Heart left ventricle (tissue), 16 donors: Measurements from ENCODE around the gene ATP6V1B1. TPM values are rescaled to one million over a fixed set of nuclear protein-coding genes. Genes with fewer than 3 reads are reported as not detected.

Source experiments
- ATAC-seq, 4 donors: fragments of 200-7000 bp; cut with Tn5 transposase; one replicate each; pipeline ENCODE4 v1.9.1; 2020 to 2022; ENCODE audit warnings: moderate library complexity in 4 of 4, mild to moderate bottlenecking in 3 of 4, moderate number of reproducible peaks in 1 of 4
- DNase-seq, 5 donors: peaks; one replicate each; pipeline ENCODE4 v3.0.0-alpha.2; 2020
- H3K27ac ChIP-seq, 12 donors: fragments of 200-600 bp; sonication (generic) in 4 of 12; one replicate each; pipeline versions ENCODE4 v1.5.0 to v1.8.0; 2016 to 2022; ENCODE audit warnings: mild to moderate bottlenecking in 2 of 12
- H3K27me3 ChIP-seq, 9 donors: fragments of 200-600 bp; sonication (generic) in 2 of 9; one replicate each; pipeline versions ENCODE4 v1.5.1 to v1.8.0; 2016 to 2022; ENCODE audit warnings: mild to moderate bottlenecking in 3 of 9
- H3K36me3 ChIP-seq, 9 donors: fragments of 200-600 bp; sonication (generic) in 2 of 9; one replicate each; pipeline versions ENCODE4 v1.5.0 to v1.8.0; 2018 to 2022; ENCODE audit warnings: mild to moderate bottlenecking in 2 of 9
- H3K4me1 ChIP-seq, 12 donors: fragments of 200-600 bp; sonication (generic) in 4 of 12; one replicate each; pipeline versions ENCODE4 v1.5.0 to v1.8.0; 2016 to 2022; ENCODE audit warnings: mild to moderate bottlenecking in 3 of 12
- H3K4me3 ChIP-seq, 12 donors: fragments of 200-600 bp; sonication (generic) in 4 of 12; one replicate each; pipeline versions ENCODE4 v1.5.0 to v1.8.0; 2017 to 2022; ENCODE audit warnings: mild to moderate bottlenecking in 9 of 12, moderate library complexity in 4 of 12
- H3K9me3 ChIP-seq, 12 donors: fragments of 200-600 bp; sonication (generic) in 4 of 12; one replicate each; pipeline versions ENCODE4 v1.5.0 to v1.8.0; 2016 to 2022; ENCODE audit warnings: mild to moderate bottlenecking in 1 of 12
- POLR2A ChIP-seq, 2 donors: fragments of 450-650 bp; IDR thresholded peaks; one replicate each; pipeline ENCODE4 v1.6.1; 2017; ENCODE audit warnings: antibody characterized with exemption in 2 of 2, mild to moderate bottlenecking in 2 of 2, moderate library complexity in 2 of 2
- WGBS, 4 donors: extraction: QIAGEN DNeasy Blood & Tissue Kit in 2 of 4; methylation state at CpG; one replicate each; pipeline versions ENCODE4 v1.1.5 to v1.1.7; 2013 to 2018; 5-methylcytosine and 5-hydroxymethylcytosine counted together
- intact Hi-C, 10 donors: fragments of 100-400 bp; cut with DNase I; formaldehyde crosslinking; loops; one replicate each; pipeline versions ENCODE4 v1.11.1 to v1.14.2; 2022
- polyA plus RNA-seq, 2 donors: library from polyadenylated mRNA; stranded (reverse); fragments of 200-250 nt; gene quantifications; one replicate each; pipeline ENCODE4 v1.2.3, GENCODE V29; 2013
- total RNA-seq, 9 donors: library from RNA; depleted of rRNA in 2 of 9; stranded (reverse); fragments of >200 nt in 2 of 9; fragmentation: NEBNext Ultra II Directional in 3 of 9; extraction: Animal tissue kit (Norgen Biotek cat#: 25700) in 3 of 9; gene quantifications; one replicate each; pipeline versions ENCODE4 v1.1.0 to v1.2.4, GENCODE V29; 2016 to 2023
- TF ChIP-seq, protein P1 (sequence below), 12 donors: fragments of 200-600 bp; sonication (generic) in 4 of 12; IDR thresholded peaks; one replicate each; pipeline versions ENCODE4 v1.5.0 to v1.8.0; 2018 to 2022; ENCODE audit warnings: antibody characterized with exemption in 12 of 12, mild to moderate bottlenecking in 5 of 12
- donor health status: ischemic (EF 13 %, LVEDD 7.1; RV severe dilation, severe dysfunction).
- donor health status: healthy with polysubstance abuse.
- donor health status: DM: no; HTN: yes; CAD: no.
- donor health status: DM: no; HTN: no; CAD: no.
- donor health status: ischemic (EF 25% LVEDD 6.9; RV normal size, moderate dysfunction).
- donor health status: ischemic (EF 25% LVEDD 5.7; RV mildly dilated, moderate dysfunction).
- donor health status: healthy.
- donor health status: DM: yes; HTN: yes; CAD: no.
- donor health status: ischemic (EF 35%, LVEDD 5.7; RV mildly dilated, moderate dysfunction).
- donor health status: nonischemic (EF 11% LVEDD 7.7; RV severe dilation, severe dysfunction).
- donor health status: DM: yes; HTN: yes; CAD: no.
- donor health status: PGD.
- donor health status: ischemic (EF 29% LVEDD 5.4; RV normal size, mild dysfunction).
- donor health status: nonischemic (EF 23%, LVEDD 6.1; RV moderate dilation, normal function).

Gene ATP6V1B1
- total and polyA plus RNA-seq, 11 donors: 0.16 to 1.8 (median 0.48) TPM; not detected in 4

- 46 to 53% (median 49%) methylated on average over 3 to 4 of the region's 4 CpGs for WGBS, 4 donors
- H3K27me3 ChIP-seq: no peaks in the 10 kb centered on the region
- intact Hi-C loops: no loop called here
- ATAC-seq: no peak
- DNase-seq: peak in 2 of 5 donors; percentile 45 to 63
- TF ChIP-seq, protein P1, sequence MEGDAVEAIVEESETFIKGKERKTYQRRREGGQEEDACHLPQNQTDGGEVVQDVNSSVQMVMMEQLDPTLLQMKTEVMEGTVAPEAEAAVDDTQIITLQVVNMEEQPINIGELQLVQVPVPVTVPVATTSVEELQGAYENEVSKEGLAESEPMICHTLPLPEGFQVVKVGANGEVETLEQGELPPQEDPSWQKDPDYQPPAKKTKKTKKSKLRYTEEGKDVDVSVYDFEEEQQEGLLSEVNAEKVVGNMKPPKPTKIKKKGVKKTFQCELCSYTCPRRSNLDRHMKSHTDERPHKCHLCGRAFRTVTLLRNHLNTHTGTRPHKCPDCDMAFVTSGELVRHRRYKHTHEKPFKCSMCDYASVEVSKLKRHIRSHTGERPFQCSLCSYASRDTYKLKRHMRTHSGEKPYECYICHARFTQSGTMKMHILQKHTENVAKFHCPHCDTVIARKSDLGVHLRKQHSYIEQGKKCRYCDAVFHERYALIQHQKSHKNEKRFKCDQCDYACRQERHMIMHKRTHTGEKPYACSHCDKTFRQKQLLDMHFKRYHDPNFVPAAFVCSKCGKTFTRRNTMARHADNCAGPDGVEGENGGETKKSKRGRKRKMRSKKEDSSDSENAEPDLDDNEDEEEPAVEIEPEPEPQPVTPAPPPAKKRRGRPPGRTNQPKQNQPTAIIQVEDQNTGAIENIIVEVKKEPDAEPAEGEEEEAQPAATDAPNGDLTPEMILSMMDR (IDR thresholded peaks at IDR 0.05): no peak
- no peak for TF ChIP-seq POLR2A (IDR thresholded peaks at IDR 0.05)
- H3K36me3 ChIP-seq: peaks cover 0 to 75% (median 64%) of the 10 kb centered on the region in 9 donors
- peak overlapping the region in 6 of 12 donors; percentile 15 to 60 (median 58) for H3K27ac ChIP-seq
- H3K9me3 ChIP-seq: no peaks in the 10 kb centered on the region
- peaks cover 1 to 48% (median 23%) of the 10 kb centered on the region in 12 donors for H3K4me1 ChIP-seq
- no peak overlapping the region for H3K4me3 ChIP-seq
Observed at GRCh38 chr2:70988151-70988550, 52.5 kb downstream of the ATP6V1B1 start.

DNA sequence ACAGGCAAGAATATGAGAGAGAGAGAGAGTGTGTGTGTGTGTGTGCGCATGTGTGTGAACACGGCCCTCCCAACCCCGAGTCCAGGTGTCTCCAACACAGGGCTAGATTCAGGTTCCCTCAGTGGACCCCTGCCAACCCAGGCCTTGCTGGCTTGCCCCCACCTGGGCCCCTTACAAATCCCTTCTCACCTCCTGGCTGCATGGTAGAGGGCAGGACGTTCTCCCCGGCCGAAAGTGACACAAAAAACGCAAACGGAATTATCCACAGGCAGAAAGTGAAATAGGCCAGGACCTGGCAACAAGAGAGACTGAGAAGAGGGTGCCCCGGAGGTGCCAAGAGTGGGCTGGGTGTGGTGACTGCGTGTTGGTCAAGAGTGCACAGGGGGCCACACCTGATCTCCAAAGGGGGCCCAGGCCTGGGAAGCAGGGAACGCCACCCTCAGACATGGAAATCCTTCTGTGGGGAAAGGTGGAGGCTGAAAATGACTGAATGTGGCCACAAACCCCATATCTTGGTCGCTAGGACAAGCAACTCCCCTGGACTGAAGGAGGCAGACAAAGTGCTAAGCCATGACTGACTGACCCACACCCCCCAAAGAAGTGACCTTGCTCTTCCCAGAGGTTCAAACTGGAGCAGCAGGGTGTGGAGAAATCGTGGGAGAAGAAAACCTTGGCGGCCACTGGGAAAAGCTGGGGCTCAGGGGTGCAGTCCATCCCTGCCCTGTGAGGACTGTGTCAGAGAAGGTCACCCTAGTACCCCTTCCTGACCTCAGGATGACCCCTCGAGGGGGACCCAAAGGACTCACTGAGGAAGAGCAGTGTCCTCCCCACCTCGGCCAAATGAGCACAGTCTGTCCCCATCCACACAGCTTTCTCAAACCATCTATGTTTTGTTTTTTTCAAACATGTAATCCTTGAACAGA is 53.3 kb downstream of the ATP6V1B1 start:
- Histone ChIP-seq H3K36me3 (peaks cover 0 to 76% (median 64%) of the 10 kb centered on the region in 9 donors), H3K27me3 (no peaks in the 10 kb centered on the region), H3K9me3 (no peaks in the 10 kb centered on the region), H3K27ac (no peak overlapping the region), H3K4me3 (no peak overlapping the region), H3K4me1 (peaks cover 5 to 56% (median 31%) of the 10 kb centered on the region in 12 donors)
- TF ChIP-seq, protein P1 (IDR thresholded peaks at IDR 0.05): no peak
- no peak for TF ChIP-seq POLR2A (IDR thresholded peaks at IDR 0.05)
- ATAC-seq: no peak
- intact Hi-C loops: no loop called here
- 86 to 92% (median 89%) methylated on average over 16 of the region's 16 CpGs for WGBS, 4 donors
- DNase-seq: peak in 1 of 5 donors; percentile 13

DNA sequence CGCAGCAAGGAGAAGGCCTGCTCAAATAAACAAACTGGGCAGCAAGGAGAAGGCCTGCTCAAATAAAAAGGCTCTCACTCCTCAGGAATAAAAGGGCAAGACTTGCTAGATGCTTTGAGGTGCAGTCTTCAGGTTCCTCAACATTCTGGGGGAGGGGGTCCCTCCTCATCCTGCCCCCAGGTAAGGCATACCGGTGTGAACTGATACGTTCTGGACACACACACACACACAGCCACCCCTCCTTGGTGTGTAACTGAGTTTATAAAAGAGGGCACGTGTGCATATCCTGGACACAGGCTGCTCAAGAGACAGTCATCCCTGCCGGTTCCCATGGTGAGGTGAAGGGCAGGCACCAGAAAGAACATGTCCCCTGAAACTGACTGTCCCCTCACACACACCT is 54.5 kb downstream of the ATP6V1B1 start:
- DNase-seq: no peak
- no peak for TF ChIP-seq POLR2A (IDR thresholded peaks at IDR 0.05)
- TF ChIP-seq, protein P1 (IDR thresholded peaks at IDR 0.05): no peak
- intact Hi-C loops: no loop called here
- Histone ChIP-seq H3K4me1 (peaks cover 5 to 52% (median 26%) of the 10 kb centered on the region in 12 donors), H3K27me3 (no peaks in the 10 kb centered on the region), H3K36me3 (peaks cover 2 to 76% (median 64%) of the 10 kb centered on the region in 9 donors), H3K27ac (no peak overlapping the region), H3K4me3 (no peak overlapping the region), H3K9me3 (no peaks in the 10 kb centered on the region)
- WGBS, 4 donors: 71 to 89% (median 75%) methylated on average over 5 of the region's 5 CpGs
- ATAC-seq: no peak

- intact Hi-C loops: no loop called here
- TF ChIP-seq, protein P1 (IDR thresholded peaks at IDR 0.05): no peak
- TF ChIP-seq POLR2A (IDR thresholded peaks at IDR 0.05): no peak
- Histone ChIP-seq H3K27me3 (no peaks in the 10 kb centered on the region), H3K4me3 (no peak overlapping the region), H3K9me3 (no peaks in the 10 kb centered on the region), H3K27ac (no peak overlapping the region), H3K36me3 (peaks cover 2 to 67% (median 59%) of the 10 kb centered on the region in 9 donors), H3K4me1 (peaks cover 5 to 58% (median 30%) of the 10 kb centered on the region in 12 donors)
- DNase-seq (no peak), ATAC-seq (no peak)
- 82 to 93% (median 90%) methylated on average over 4 to 5 of the region's 5 CpGs for WGBS, 4 donors
Observed at GRCh38 chr2:70991142-70991541, 55.4 kb downstream of the ATP6V1B1 start.
